ENCODE measurements around the gene OIT3.

GRCh38 chr10:72875250-72876055 lies 18.1 kb upstream of the OIT3 start:
- TF ChIP-seq CTCF (IDR thresholded peaks at IDR 0.05) (peak; percentile 81; the same call in 1 of the 2 replicates), POLR2AphosphoS5 (IDR thresholded peaks at IDR 0.05; ENCODE audit: low read depth, low read length) (no peak)
